Spinal cord (tissue), 10 donors: ENCODE results near the gene KRTAP19-1. TPM values are rescaled to one million over a fixed set of nuclear protein-coding genes. Genes with fewer than 3 reads are reported as not detected.

Experiments used
- DNase-seq, 6 donors: peaks; one replicate each; pipeline versions ENCODE4 v3.0.0 to v3.0.0-alpha.2; 2013 to 2015; ENCODE audit warnings: low spot score in 6 of 6, low read depth in 4 of 6
- H3K27ac ChIP-seq: one replicate; pipeline ENCODE4 v1.5.1; 2013; ENCODE audit warnings: low read depth, low read length, control low read depth
- H3K27me3 ChIP-seq: one replicate; pipeline ENCODE4 v1.6.1; 2013; ENCODE audit warnings: low read length; ENCODE audit not compliant: control insufficient read depth, insufficient read depth
- H3K36me3 ChIP-seq: one replicate; pipeline ENCODE4 v1.6.1; 2013; ENCODE audit warnings: low read length; ENCODE audit not compliant: control insufficient read depth, insufficient read depth
- H3K4me1 ChIP-seq: one replicate; pipeline ENCODE4 v1.6.1; 2013; ENCODE audit warnings: low read length; ENCODE audit not compliant: control insufficient read depth, insufficient read depth
- H3K4me3 ChIP-seq: one replicate; pipeline ENCODE4 v1.5.1; 2013; ENCODE audit warnings: low read depth, low read length, control low read depth
- H3K9me3 ChIP-seq: one replicate; pipeline ENCODE4 v1.6.1; 2013; ENCODE audit warnings: low read length; ENCODE audit not compliant: control insufficient read depth, insufficient read depth
- WGBS: methylation state at CpG from one replicate; pipeline ENCODE4 v1.1.5; 2013; ENCODE audit warnings: missing lambda C conversion rate; ENCODE audit not compliant: insufficient coverage; 5-methylcytosine and 5-hydroxymethylcytosine counted together
- polyA plus RNA-seq, 2 donors: library from polyadenylated mRNA; unstranded; fragments of 120-200 nt; gene quantifications; one replicate each; pipeline ENCODE4 v1.2.1, GENCODE V29; 2013; ENCODE audit not compliant: insufficient read length in 2 of 2
- total RNA-seq, 2 donors: library from RNA; depleted of rRNA in 1 of 2; stranded (reverse); fragments of 120-200 nt in 1 of 2; fragments of >200 nt in 1 of 2; gene quantifications; one replicate each; pipeline versions ENCODE4 v1.2.3 to v1.2.4, GENCODE V29; 2013 to 2014
- donor health status: healthy.

Gene KRTAP19-1
- total and polyA plus RNA-seq, 4 donors = not detected

- 100% methylated on average over 2 of the region's 4 CpGs for WGBS
- no peak for DNase-seq
- Histone ChIP-seq H3K27ac (no peak overlapping the region), H3K4me1 (no peaks in the 10 kb centered on the region), H3K9me3 (no peaks in the 10 kb centered on the region), H3K27me3 (no peaks in the 10 kb centered on the region), H3K4me3 (no peak overlapping the region), H3K36me3 (no peaks in the 10 kb centered on the region)
Measured at GRCh38 chr21:30479259-30479658, 908 bp downstream of the KRTAP19-1 start.

GRCh38 chr21:30478004-30478403 lies 2.2 kb downstream of the KRTAP19-1 start:
- no peak for DNase-seq

DNA sequence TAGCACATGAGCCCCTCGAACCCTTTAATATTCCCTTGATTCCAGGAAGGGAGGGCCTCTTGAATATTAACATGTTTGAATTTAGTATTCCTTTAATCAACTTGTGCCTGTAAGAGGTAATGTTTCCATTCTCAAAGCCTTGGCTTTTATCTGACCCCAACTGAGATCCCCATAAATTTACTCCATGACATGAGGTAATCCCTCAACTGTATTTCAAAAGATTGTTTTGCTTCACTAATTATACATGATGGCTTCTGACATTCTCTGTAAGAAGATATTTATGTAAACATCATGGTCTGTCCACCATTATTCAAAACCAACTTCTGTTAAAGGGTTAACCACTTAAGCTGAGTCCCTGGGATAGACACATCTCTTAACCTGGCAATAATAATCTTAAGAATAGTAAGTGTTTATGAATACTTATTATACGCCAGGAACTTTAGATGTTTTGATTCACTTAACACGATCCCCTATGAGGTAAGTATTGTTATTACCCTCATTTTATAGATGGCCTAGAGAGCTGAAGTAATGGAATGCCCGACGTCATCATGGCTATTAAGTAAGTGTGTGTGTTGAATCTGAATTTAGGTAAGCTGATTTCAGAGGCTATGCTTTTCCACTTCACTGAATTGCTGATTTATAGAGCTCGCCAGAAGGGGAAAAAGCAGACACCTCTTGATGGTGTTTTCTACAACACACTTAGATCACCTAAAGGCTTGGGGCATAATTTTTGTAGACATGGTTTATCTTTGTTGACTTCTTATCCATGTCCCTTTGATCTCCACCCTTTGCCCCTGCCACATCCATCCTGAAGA lies 11.1 kb downstream of the KRTAP19-1 start:
- H3K27me3 ChIP-seq = no peaks in the 10 kb centered on the region
- H3K4me1 ChIP-seq = no peaks in the 10 kb centered on the region
- no CpG with 5 or more reads among the region's 6 CpGs for WGBS
- no peak overlapping the region for H3K4me3 ChIP-seq
- H3K27ac ChIP-seq = no peak overlapping the region
- H3K36me3 ChIP-seq = no peaks in the 10 kb centered on the region
- no peak for DNase-seq
- no peaks in the 10 kb centered on the region for H3K9me3 ChIP-seq

More at GRCh38 chr21:30478004-30478403, 2.2 kb downstream of the KRTAP19-1 start:
- Histone ChIP-seq H3K27me3 (no peaks in the 10 kb centered on the region), H3K9me3 (no peaks in the 10 kb centered on the region), H3K4me1 (no peaks in the 10 kb centered on the region), H3K36me3 (no peaks in the 10 kb centered on the region), H3K4me3 (no peak overlapping the region), H3K27ac (no peak overlapping the region)
- 78% methylated on average over 3 of the region's 3 CpGs for WGBS

DNA sequence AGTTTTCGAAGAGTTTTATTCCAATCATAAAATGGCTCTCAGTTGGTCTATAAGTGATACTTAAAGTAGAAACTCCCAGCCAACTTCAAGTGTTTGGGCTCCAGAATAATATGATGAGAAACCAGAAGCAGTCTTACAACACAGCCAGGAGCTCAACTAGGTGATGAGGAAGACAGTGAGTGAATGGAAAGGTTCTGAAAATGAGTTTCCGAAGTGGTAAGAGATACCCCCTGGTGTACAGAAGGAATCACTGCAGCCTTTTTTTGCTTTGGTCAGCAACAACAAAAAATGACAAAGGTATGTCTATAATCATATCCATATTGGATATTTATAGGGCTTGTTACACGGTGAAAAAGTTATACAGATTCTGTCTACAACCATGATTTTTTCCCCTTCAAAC lies 16.5 kb downstream of the KRTAP19-1 start:
- H3K4me3 ChIP-seq = no peak overlapping the region
- H3K27me3 ChIP-seq = no peaks in the 10 kb centered on the region
- no peaks in the 10 kb centered on the region for H3K36me3 ChIP-seq
- DNase-seq = no peak
- H3K27ac ChIP-seq = no peak overlapping the region
- H3K9me3 ChIP-seq = no peaks in the 10 kb centered on the region
- no CpG with 5 or more reads among the region's 3 CpGs for WGBS
- H3K4me1 ChIP-seq = no peaks in the 10 kb centered on the region

DNA sequence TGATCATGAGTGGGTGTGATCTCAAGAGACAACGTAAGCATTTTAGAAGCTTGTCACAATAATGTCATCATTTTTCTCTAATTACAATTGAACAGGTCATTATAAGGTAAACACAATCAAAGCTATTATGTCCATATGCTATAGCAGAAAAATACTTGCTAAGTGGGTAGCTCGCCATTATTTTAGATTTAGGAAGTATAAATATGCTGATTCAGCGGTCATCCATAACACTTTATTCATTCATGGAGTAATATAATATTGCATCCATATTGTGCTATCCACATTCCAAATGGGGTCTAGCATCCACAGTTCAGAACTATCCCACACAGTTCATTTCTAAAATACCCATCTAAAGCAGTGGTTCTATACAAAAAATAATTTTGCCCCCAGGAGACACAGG lies 31.7 kb downstream of the KRTAP19-1 start:
- DNase-seq = no peak
- H3K27ac ChIP-seq = no peak overlapping the region
- no peaks in the 10 kb centered on the region for H3K27me3 ChIP-seq
- no peaks in the 10 kb centered on the region for H3K4me1 ChIP-seq
- no peaks in the 10 kb centered on the region for H3K36me3 ChIP-seq
- no CpG with 5 or more reads among the region's 3 CpGs for WGBS
- H3K9me3 ChIP-seq = no peaks in the 10 kb centered on the region
- H3K4me3 ChIP-seq = no peak overlapping the region

DNA sequence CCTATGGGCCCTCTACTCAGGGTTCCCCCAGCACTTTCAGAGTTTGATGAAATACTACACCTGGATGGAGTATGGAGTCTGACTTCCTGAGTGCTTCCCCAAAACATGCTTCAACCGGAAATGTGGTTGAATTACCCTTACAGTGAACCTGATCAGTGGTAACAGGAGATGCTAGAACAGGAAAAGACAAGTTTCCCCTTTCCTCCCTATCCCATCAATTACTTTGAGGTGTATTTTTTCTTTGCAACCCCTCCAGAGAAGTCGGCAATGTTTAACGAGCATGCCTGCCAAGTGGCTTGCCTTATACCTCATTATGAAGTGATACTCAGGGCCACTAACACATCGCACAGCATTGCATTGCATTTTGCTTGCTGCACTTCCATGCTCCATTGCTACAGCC lies 33.1 kb downstream of the KRTAP19-1 start:
- Histone ChIP-seq H3K27ac (no peak overlapping the region), H3K4me1 (no peaks in the 10 kb centered on the region), H3K4me3 (no peak overlapping the region), H3K36me3 (no peaks in the 10 kb centered on the region), H3K9me3 (no peaks in the 10 kb centered on the region), H3K27me3 (no peaks in the 10 kb centered on the region)
- DNase-seq = no peak
- 63% methylated on average over 3 of the region's 4 CpGs for WGBS

- H3K4me3 ChIP-seq = no peak overlapping the region
- no peaks in the 10 kb centered on the region for H3K27me3 ChIP-seq
- WGBS = 45% methylated on average over 1 of the region's 1 CpG
- H3K36me3 ChIP-seq = no peaks in the 10 kb centered on the region
- no peaks in the 10 kb centered on the region for H3K4me1 ChIP-seq
- DNase-seq = no peak
- H3K27ac ChIP-seq = no peak overlapping the region
- H3K9me3 ChIP-seq = no peaks in the 10 kb centered on the region
Measured at GRCh38 chr21:30444204-30444603, 36.0 kb downstream of the KRTAP19-1 start.

DNA sequence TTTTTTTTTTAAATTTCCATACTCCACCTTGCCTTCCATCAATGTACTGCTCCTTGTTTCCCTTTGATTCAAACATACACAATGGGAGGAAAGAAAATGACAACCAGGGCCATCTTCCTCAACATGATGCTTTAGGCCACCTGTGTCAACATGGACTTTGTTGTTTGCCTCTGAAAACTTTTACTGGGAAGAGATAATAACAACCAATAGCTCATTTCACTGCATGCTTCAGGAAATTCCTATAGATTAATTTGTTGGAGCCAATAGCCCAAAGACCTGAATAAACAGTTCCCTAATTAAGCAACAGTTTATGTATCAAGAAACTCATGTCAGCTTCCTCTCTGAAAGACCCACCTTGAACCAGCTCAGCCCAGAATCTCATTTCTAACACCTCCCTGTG lies 36.9 kb downstream of the KRTAP19-1 start:
- Histone ChIP-seq H3K36me3 (no peaks in the 10 kb centered on the region), H3K4me3 (no peak overlapping the region), H3K27me3 (no peaks in the 10 kb centered on the region), H3K4me1 (no peaks in the 10 kb centered on the region), H3K27ac (no peak overlapping the region), H3K9me3 (no peaks in the 10 kb centered on the region)
- DNase-seq = no peak

DNA sequence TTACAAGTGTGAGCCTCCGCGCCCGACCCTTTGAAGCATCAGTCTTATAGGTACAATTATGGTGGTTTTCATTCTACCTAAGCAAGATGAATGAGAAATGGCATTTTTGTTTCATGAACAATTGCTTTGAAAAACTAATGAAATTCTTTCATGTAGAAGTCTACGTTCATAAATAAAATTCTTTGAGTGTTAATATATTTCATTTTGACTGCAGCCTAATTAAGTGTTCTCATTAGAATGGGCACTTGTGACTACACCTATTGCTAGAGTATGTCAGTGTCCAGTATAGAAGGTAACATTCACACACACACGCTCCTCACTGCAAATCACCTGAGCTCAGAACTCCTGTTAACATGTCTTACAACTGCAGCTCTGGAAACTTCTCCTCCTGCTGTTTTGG lies 40.2 kb downstream of the KRTAP19-1 start, which contains the start of gene KRTAP15-1:
KRTAP15-1 (plus strand) TSS at position 301 of the 400 bp plus-strand sequence; CDS start at position 354, 53 bp downstream.
- Histone ChIP-seq H3K27ac (no peak within 1 kb of the TSS), H3K27me3 (no peaks in the 10 kb centered on the region), H3K4me1 (no peaks in the 10 kb centered on the region), H3K4me3 (no peak within 1 kb of the TSS), H3K36me3 (no peaks in the 10 kb centered on the region), H3K9me3 (no peaks in the 10 kb centered on the region)
- no peak for DNase-seq
- 80% methylated on average over 1 of the region's 5 CpGs for WGBS

GRCh38 chr21:30437010-30437565 lies 43.1 kb downstream of the KRTAP19-1 start:
- no peaks in the 10 kb centered on the region for H3K4me1 ChIP-seq
- H3K4me3 ChIP-seq = no peak overlapping the region
- H3K27me3 ChIP-seq = no peaks in the 10 kb centered on the region
- no peak overlapping the region for H3K27ac ChIP-seq
- DNase-seq = peak in 1 of 6 donors; percentile 86
- no peaks in the 10 kb centered on the region for H3K9me3 ChIP-seq
- no CpG with 5 or more reads among the region's 3 CpGs for WGBS
- H3K36me3 ChIP-seq = no peaks in the 10 kb centered on the region
